Omental fat pad (tissue), 4 donors: ENCODE measurements around the gene PEX19. TPM values are rescaled to one million over a fixed set of nuclear protein-coding genes. Genes with fewer than 3 reads are reported as not detected.
A peak's percentile ranks its signal among the peaks of the same experiment; 100 is the strongest.

Experiments
- ATAC-seq: fragments of 150-250 bp; one replicate; pipeline ENCODE4 v1.9.1; 2016; ENCODE audit warnings: mild to moderate bottlenecking, moderate library complexity; ENCODE audit not compliant: low FRiP score
- DNase-seq: peaks from one replicate; pipeline ENCODE4 v3.0.0-alpha.2; 2019; ENCODE audit warnings: low spot score
- total RNA-seq, 4 donors: library from RNA; depleted of rRNA; stranded (reverse); fragments of >200 nt; gene quantifications; one replicate each; pipeline ENCODE4 v1.1.0, GENCODE V29; 2016
- TF ChIP-seq, protein P1 (sequence below), 3 donors: fragments of 450-650 bp; IDR thresholded peaks; one replicate each; pipeline ENCODE4 v1.5.1; 2016 to 2017; ENCODE audit warnings: antibody characterized with exemption in 3 of 3, mild to moderate bottlenecking in 3 of 3, moderate library complexity in 2 of 3

PEX19 gene
- total RNA-seq, 4 donors from 2014 or later, result 66.7 to 117 (median 96.9) TPM

DNA sequence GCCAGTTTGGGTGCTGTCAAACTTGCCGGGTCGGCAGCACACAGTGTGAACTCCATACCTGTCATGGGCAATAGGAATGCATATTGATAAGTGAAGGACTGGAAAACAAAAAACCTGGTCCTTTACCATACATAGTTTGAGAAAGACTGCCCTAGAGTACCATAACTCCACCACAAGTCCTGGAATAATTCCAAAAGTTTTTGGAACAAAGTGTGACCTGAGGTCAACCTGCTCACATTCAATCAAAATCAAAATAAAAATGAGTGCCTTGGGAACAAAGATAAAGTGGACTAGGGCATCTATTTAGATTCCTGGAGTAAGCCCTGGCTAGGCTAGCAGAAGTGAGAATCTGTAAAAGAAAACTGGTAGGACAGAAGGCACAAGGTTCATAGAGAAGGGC lies 7.6 kb downstream of the PEX19 start:
- no peak for ATAC-seq
- DNase-seq, result no peak
- TF ChIP-seq, protein P1, sequence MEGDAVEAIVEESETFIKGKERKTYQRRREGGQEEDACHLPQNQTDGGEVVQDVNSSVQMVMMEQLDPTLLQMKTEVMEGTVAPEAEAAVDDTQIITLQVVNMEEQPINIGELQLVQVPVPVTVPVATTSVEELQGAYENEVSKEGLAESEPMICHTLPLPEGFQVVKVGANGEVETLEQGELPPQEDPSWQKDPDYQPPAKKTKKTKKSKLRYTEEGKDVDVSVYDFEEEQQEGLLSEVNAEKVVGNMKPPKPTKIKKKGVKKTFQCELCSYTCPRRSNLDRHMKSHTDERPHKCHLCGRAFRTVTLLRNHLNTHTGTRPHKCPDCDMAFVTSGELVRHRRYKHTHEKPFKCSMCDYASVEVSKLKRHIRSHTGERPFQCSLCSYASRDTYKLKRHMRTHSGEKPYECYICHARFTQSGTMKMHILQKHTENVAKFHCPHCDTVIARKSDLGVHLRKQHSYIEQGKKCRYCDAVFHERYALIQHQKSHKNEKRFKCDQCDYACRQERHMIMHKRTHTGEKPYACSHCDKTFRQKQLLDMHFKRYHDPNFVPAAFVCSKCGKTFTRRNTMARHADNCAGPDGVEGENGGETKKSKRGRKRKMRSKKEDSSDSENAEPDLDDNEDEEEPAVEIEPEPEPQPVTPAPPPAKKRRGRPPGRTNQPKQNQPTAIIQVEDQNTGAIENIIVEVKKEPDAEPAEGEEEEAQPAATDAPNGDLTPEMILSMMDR (IDR thresholded peaks at IDR 0.05), result no peak

DNA sequence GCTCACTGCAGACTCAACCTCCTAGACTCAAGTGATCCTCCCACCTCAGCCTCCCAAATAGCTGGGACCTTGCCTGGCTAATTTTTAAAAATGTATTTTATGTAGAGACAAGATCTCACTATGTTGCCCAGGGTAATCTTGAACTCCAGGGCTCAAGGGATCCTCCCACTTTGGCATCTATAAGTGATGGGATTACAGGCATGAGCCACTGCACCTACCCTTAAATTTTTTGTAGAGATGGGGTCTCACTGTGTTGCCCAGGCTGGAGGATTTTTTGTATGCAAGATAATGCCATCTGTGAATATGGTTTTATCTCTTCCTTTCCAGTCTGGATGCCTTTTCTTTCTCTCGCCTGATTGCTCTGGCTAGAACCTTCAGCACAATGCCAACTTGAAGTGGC lies 13.9 kb downstream of the PEX19 start:
- DNase-seq, result no peak
- no peak for ATAC-seq
- TF ChIP-seq, protein P1 (IDR thresholded peaks at IDR 0.05), result no peak

DNA sequence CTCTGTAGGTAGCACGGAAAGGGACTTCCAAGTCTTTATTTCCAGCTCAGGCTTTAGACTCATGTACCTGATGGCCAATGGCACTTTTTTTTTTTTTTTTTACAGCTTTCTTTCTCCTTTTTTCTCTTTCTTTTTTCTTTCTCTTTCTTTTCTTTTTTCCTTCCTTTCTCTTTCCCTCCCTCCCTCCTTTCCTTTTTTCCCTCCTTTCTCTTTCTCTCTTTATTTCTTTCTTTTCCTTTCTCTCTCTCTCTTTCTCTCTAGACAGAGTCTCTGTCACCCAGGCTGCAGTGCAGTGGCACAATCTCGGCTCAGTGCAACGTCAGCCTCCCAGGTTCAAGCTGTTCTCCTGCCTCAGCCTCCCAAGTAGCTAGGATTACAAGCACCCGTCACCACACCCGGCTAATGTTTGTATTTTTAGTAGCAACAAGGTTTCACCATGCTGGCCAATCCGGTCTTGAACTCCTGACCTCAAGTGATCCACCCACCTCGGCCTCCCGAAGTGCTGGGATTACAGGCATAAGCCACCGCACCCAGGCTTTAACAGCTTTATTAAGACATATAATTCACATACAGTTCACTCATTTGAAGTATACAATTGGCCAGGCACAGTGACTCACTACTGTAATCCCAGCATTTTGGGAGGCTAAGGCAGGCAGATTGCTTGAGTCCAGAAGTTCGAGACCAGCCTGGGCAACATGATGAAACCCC lies 17.5 kb downstream of the PEX19 start:
- ATAC-seq (no peak), DNase-seq (no peak)
- TF ChIP-seq, protein P1 (IDR thresholded peaks at IDR 0.05), result no peak

DNA sequence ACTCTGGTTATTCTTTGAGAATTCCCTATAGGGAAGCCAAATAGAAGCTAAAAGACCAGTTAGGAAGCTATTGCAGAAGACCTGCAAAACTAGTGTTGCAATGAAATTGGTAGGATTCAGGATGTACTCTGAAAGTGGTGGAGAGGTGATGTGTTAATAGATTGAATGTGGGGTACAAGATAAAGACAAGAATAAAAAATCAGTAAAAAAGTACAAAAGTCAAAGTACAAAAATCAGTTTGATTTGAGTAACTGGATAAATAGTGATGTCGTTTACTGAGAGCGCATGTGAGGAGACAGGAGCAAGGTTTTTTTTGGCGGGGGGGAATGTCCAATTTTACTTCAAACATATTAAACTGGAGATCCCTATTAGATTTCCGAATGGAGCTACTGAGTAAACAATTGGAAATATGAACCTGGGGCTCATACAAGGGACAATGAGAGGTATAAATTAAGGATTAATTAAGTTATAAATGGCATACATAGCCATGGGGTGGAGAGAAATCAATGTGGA lies 20.1 kb downstream of the PEX19 start:
- TF ChIP-seq, protein P1 (IDR thresholded peaks at IDR 0.05), result no peak
- no peak for ATAC-seq
- no peak for DNase-seq

DNA sequence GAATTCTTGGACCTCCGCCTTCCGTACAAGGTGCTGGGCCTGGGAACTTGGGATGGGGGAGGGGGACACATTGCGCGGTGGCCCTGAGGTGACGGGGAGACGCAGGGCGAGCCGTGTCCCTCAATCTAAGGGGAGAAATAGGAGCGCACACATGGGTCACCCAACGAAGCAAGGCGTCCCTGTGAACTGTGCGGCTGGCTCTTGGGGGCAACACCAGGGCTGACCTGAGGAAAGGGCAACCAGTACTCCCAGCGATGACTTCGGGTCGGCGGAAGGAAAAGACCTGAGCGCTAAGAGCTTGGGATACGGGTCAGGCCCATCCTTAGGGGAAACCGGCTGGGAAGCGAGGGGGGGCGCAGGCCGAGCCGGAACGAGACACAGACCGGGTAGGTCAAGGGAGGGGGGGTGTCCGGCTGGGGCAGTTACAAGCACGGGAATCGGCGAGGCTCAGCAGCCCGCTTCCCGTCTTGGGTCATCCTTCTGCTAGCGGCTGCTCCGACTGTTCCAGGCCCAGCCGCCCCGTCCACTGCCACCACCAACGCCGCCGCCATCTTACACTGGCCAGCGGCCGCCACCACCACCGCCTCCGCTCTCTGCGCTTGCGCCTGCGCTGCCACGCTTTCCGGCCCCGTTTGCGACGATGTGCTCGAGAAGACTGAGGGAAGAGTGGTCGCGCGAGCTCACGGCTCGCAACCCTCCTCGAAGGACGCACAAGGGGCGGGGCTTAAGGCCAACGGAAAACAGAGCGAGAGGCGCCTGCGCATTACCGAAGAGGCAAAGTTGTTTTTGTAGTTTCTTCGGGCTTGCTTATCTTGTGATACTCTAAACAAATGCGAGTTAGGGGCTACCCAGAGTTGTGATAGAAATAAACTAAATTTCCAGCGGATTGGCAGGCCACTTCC lies 22.8 kb downstream of the PEX19 start, which contains the start of gene DCAF8:
DCAF8 (minus strand) TSS at position 657 of the 902 bp plus-strand sequence. CDS start 18,541 bp downstream, outside the sequence.
- TF ChIP-seq, protein P1 (IDR thresholded peaks at IDR 0.05), result no peak
- ATAC-seq (peak; percentile 97), DNase-seq (peak; percentile 92)

DNA sequence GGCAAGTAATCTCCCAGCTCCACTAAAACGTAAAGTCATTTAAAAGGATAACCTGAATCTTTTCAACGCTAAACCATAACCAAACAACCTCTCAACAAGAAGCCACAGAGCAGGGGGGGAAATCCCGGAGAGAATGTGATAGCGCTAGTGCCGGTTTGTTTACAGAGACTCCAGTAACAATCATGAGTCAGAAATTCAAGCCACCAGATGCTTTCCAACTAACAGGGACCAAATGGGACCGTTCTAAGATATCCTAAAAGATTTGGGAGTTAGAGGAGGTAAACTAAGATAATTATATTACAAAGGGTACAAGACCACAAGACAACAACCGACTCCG lies 23.4 kb downstream of the PEX19 start:
- DNase-seq (no peak), ATAC-seq (no peak)
- TF ChIP-seq, protein P1 (IDR thresholded peaks at IDR 0.05), result no peak
